Smooth muscle cell (in vitro differentiated cells): ENCODE data around the gene BMP2K. TPM values are rescaled to one million over a fixed set of nuclear protein-coding genes. Genes with fewer than 3 reads are reported as not detected.

Experiments used
- DNase-seq: peaks from one replicate; lab custom pipeline; 2025; ENCODE audit not compliant: unreplicated experiment; lab: John Stamatoyannopoulos, UW
- H2AFZ ChIP-seq: fragments of 200-600 bp; sonication (generic); 2 replicates; pipeline ENCODE4 v1.6.0; 2016; ENCODE audit warnings: antibody characterized with exemption, low read depth, mild to moderate bottlenecking
- H3F3A ChIP-seq: fragments of 200-600 bp; sonication (generic); 2 replicates; pipeline ENCODE4 v1.6.0; 2017; ENCODE audit warnings: antibody characterized with exemption, low read depth
- H3K27ac ChIP-seq: fragments of 200-600 bp; sonication (generic); 2 replicates; pipeline ENCODE4 v1.5.1; 2016; ENCODE audit warnings: low read depth, mild to moderate bottlenecking
- H3K27me3 ChIP-seq: fragments of 200-600 bp; sonication (generic); 2 replicates; pipeline ENCODE4 v1.6.1; 2016; ENCODE audit warnings: low read depth, mild to moderate bottlenecking
- H3K36me3 ChIP-seq: fragments of 200-600 bp; sonication (generic); 2 replicates; pipeline ENCODE4 v1.5.1; 2016; ENCODE audit warnings: low read depth
- H3K4me1 ChIP-seq: fragments of 200-600 bp; sonication (generic); 2 replicates; pipeline ENCODE4 v1.5.1; 2016; ENCODE audit warnings: low read depth
- H3K4me2 ChIP-seq: fragments of 200-600 bp; sonication (generic); 2 replicates; pipeline ENCODE4 v1.6.0; 2016; ENCODE audit warnings: mild to moderate bottlenecking
- H3K4me3 ChIP-seq: fragments of 200-600 bp; sonication (generic); 2 replicates; pipeline ENCODE4 v1.5.1; 2016; ENCODE audit warnings: mild to moderate bottlenecking
- H3K79me2 ChIP-seq: fragments of 200-600 bp; sonication (generic); 2 replicates; pipeline ENCODE4 v1.6.0; 2016; ENCODE audit warnings: low read depth, mild to moderate bottlenecking
- H3K9ac ChIP-seq: fragments of 200-600 bp; sonication (generic); 2 replicates; pipeline ENCODE4 v1.6.0; 2016; ENCODE audit warnings: low read depth
- H3K9me3 ChIP-seq: fragments of 200-600 bp; sonication (generic); replicated peaks from 2 replicates; pipeline ENCODE4 v1.5.1; 2016; ENCODE audit warnings: low read depth
- H4K20me1 ChIP-seq: fragments of 200-600 bp; sonication (generic); 2 replicates; pipeline ENCODE4 v1.6.0; 2016; ENCODE audit warnings: low read depth
- WGBS: methylation state at CpG from one replicate; pipeline ENCODE4 v1.1.7; 2016; ENCODE audit warnings: low lambda C conversion rate; 5-methylcytosine and 5-hydroxymethylcytosine counted together
- polyA plus RNA-seq: library from polyadenylated mRNA; unstranded; fragments of >200 nt; fragmentation: Nextera tagmentation; extraction: Ambion mirVana; gene quantifications from 2 replicates; pipeline ENCODE4 v1.2.1, GENCODE V29; 2016
- total RNA-seq: library from RNA; depleted of rRNA; stranded (reverse); fragments of >200 nt; gene quantifications from 2 replicates; pipeline ENCODE4 v1.2.3, GENCODE V29; 2014
- TF ChIP-seq, protein P1 (sequence below): fragments of 200-600 bp; sonication (generic); IDR thresholded peaks from 2 replicates; pipeline ENCODE4 v1.5.1; 2017; ENCODE audit warnings: borderline replicate concordance, mild to moderate bottlenecking, antibody characterized with exemption; ENCODE audit not compliant: insufficient read depth, poor library complexity, severe bottlenecking

BMP2K gene
- total and polyA plus RNA-seq, 2 experiments from 2014 or later: 3.9 to 32.0 TPM

DNA sequence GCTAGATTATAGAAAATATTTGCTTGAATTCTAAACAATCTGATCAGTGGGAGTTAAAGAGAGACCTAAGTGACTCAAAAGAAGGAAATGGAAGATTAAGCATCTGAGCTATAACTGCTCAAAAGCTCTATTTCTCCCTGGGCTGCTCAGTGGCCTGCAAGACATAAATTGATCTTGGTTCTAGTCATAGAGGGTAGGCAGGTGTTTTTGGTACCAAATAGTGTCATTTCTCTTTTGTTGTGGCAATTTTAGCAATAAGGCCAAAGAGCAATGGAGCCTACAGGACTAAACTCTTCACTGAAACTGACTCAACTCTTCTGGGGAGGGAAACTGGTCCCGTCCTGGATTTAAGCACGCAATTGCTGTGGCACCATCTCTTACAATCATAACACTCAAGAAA lies 33.9 kb upstream of the BMP2K start:
- H3K27ac ChIP-seq: no peak overlapping the region
- no peak for DNase-seq
- H3K79me2 ChIP-seq: no peaks in the 10 kb centered on the region
- no peaks in the 10 kb centered on the region for H4K20me1 ChIP-seq
- H3K27me3 ChIP-seq: no peaks in the 10 kb centered on the region
- TF ChIP-seq, protein P1, sequence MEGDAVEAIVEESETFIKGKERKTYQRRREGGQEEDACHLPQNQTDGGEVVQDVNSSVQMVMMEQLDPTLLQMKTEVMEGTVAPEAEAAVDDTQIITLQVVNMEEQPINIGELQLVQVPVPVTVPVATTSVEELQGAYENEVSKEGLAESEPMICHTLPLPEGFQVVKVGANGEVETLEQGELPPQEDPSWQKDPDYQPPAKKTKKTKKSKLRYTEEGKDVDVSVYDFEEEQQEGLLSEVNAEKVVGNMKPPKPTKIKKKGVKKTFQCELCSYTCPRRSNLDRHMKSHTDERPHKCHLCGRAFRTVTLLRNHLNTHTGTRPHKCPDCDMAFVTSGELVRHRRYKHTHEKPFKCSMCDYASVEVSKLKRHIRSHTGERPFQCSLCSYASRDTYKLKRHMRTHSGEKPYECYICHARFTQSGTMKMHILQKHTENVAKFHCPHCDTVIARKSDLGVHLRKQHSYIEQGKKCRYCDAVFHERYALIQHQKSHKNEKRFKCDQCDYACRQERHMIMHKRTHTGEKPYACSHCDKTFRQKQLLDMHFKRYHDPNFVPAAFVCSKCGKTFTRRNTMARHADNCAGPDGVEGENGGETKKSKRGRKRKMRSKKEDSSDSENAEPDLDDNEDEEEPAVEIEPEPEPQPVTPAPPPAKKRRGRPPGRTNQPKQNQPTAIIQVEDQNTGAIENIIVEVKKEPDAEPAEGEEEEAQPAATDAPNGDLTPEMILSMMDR: no peak
- H3K4me1 ChIP-seq: no peaks in the 10 kb centered on the region
- no peak overlapping the region for H2AFZ ChIP-seq
- no peaks in the 10 kb centered on the region for H3F3A ChIP-seq
- H3K4me2 ChIP-seq: no peak overlapping the region
- WGBS: 96% methylated on average over 2 of the region's 2 CpGs
- no peaks in the 10 kb centered on the region for H3K36me3 ChIP-seq
- no peak overlapping the region for H3K4me3 ChIP-seq
- no peak overlapping the region for H3K9ac ChIP-seq
- H3K9me3 ChIP-seq: no peaks in the 10 kb centered on the region

DNA sequence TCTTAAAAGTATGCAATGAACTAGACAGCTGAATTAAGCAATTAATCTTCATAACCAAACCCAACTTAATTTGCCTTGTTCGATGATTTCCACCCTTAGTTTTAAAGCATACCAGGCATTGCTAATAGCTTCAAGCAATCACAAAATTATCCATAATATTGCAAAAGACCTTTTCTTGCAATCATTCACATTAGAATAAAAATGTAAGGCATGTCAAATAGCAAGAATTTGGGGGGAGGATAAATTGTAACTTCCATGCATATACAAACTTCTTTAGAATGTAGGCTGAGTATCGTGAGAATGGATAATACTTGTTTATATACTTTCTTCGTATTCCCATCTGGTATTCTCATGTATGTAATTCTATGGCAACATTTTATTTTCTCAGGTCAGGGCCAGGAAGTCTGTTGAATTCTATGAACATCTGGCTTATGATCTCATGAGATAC lies 28.7 kb upstream of the BMP2K start:
- Histone ChIP-seq H3K27me3 (no peaks in the 10 kb centered on the region), H3F3A (no peaks in the 10 kb centered on the region), H3K9me3 (no peaks in the 10 kb centered on the region), H3K4me1 (no peaks in the 10 kb centered on the region), H3K9ac (no peak overlapping the region), H4K20me1 (no peaks in the 10 kb centered on the region), H3K79me2 (no peaks in the 10 kb centered on the region), H3K27ac (no peak overlapping the region), H3K36me3 (no peaks in the 10 kb centered on the region), H3K4me2 (no peak overlapping the region), H2AFZ (no peak overlapping the region), H3K4me3 (no peak overlapping the region)
- WGBS: 90% methylated on average over 3 of the region's 3 CpGs
- no peak for DNase-seq
- TF ChIP-seq, protein P1: no peak

DNA sequence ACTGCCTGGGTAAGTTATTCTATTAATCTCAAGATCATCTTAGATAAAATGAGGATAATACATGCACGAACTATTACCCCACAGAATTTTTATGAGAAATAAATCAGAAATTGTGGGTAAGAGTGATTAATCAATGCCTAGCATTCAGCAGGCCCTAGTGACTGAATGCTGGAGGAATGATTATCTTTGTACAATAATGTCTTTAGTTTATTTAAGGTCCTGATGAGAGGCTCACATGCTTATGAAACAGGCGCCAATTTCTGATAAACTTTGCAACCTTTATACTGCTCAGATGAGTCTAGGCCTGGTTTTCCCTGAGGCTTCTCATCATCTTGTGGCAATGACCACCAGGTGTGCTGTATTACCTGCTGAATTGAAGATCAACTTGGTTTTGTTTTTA lies 27.8 kb upstream of the BMP2K start:
- no peak overlapping the region for H2AFZ ChIP-seq
- H3K36me3 ChIP-seq: no peaks in the 10 kb centered on the region
- no peaks in the 10 kb centered on the region for H3K9me3 ChIP-seq
- WGBS: 93% methylated on average over 2 of the region's 2 CpGs
- no peaks in the 10 kb centered on the region for H3K4me1 ChIP-seq
- no peaks in the 10 kb centered on the region for H3K27me3 ChIP-seq
- no peak overlapping the region for H3K9ac ChIP-seq
- H4K20me1 ChIP-seq: no peaks in the 10 kb centered on the region
- TF ChIP-seq, protein P1: no peak
- H3K79me2 ChIP-seq: no peaks in the 10 kb centered on the region
- no peak for DNase-seq
- no peak overlapping the region for H3K4me2 ChIP-seq
- H3K4me3 ChIP-seq: no peak overlapping the region
- no peaks in the 10 kb centered on the region for H3F3A ChIP-seq
- H3K27ac ChIP-seq: no peak overlapping the region

DNA sequence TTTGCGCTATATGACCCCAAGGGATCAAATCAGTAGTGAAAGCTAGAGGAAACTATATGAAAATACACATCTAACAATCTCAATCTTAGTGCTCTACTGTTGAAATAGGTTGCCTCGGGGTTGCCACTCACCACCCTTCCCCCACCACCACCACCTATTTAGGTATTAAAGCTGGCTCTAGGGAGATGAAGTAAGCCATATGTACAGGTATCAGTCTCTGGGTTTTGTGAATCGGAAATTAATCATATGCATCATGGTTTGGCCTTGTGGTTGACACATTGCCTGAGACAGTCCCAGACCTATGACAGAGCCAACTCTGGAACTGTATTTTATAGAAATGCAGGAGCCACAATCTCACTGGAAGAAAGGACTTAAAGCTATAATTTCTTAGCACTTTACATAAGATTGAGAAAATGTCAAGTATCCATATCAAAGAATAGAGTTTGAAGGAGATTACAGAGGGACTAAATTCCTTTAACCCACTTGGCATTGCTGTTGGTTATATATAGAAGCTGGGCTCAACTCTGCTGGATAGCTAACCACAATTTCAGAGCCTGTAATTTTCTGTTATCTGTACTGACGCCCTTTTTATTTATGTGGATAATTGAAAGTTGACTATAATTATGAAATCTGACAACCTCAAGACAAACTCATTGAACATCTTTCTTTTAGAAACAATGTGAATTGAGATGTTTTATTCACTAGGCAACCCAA lies 26.7 kb upstream of the BMP2K start:
- Histone ChIP-seq H3K27ac (no peak overlapping the region), H3K4me2 (no peak overlapping the region), H3F3A (no peaks in the 10 kb centered on the region), H3K9ac (no peak overlapping the region), H3K79me2 (no peaks in the 10 kb centered on the region), H3K36me3 (no peaks in the 10 kb centered on the region), H3K9me3 (no peaks in the 10 kb centered on the region), H2AFZ (no peak overlapping the region), H3K4me1 (no peaks in the 10 kb centered on the region), H3K27me3 (no peaks in the 10 kb centered on the region), H3K4me3 (no peak overlapping the region), H4K20me1 (no peaks in the 10 kb centered on the region)
- no peak for DNase-seq
- 80% methylated on average over 4 of the region's 4 CpGs for WGBS
- TF ChIP-seq, protein P1: no peak
